Measurements from ENCODE around the gene IL2RG. TPM values are rescaled to one million over a fixed set of nuclear protein-coding genes. Genes with fewer than 3 reads are reported as not detected.

Gene IL2RG
- total and polyA plus RNA-seq, 7 donors, result 0.93 to 2.8 (median 1.2) TPM

DNA sequence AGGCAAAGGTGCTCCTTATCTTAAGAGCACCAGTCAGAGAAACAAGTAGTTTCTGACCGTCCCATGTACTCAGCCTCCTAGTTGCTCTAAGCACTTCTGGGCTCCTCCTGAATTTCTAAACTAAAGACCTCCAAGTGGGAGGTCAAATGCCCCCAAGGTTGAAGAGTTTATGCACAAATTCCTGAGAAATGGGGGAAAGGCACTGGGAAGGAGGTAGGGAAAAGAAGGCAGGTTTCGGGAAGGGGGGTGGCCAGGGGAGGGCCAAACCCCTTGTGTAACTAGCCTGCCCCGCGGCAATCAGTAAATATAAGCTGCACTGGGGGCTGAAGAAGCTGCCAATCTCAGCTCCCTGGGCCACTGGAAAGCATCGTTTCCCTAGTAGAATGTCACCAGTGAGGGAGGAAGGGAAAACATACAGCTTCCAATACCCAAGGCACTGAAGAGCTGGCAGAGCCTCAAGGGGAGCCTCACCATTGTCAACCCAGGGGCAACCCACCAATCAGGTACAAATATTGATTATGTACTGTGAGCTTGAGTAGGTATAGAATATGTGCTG is 12.3 kb downstream of the IL2RG start:
- WGBS, 3 donors, result 51 to 70% (median 69%) methylated on average over 4 to 5 of the region's 5 CpGs
- no peaks in the 10 kb centered on the region for H3K9me3 ChIP-seq
- TF ChIP-seq, protein P1, sequence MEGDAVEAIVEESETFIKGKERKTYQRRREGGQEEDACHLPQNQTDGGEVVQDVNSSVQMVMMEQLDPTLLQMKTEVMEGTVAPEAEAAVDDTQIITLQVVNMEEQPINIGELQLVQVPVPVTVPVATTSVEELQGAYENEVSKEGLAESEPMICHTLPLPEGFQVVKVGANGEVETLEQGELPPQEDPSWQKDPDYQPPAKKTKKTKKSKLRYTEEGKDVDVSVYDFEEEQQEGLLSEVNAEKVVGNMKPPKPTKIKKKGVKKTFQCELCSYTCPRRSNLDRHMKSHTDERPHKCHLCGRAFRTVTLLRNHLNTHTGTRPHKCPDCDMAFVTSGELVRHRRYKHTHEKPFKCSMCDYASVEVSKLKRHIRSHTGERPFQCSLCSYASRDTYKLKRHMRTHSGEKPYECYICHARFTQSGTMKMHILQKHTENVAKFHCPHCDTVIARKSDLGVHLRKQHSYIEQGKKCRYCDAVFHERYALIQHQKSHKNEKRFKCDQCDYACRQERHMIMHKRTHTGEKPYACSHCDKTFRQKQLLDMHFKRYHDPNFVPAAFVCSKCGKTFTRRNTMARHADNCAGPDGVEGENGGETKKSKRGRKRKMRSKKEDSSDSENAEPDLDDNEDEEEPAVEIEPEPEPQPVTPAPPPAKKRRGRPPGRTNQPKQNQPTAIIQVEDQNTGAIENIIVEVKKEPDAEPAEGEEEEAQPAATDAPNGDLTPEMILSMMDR (IDR thresholded peaks at IDR 0.05), result no peak
- no peak for ATAC-seq
- peaks cover 0 to 21% (median 0%) of the 10 kb centered on the region in 3 donors for H3K27me3 ChIP-seq (ENCODE audit: insufficient read depth in 3 of 3, low read length in 2 of 3)
- DNase-seq, result no peak
- no peak overlapping the region for H3K27ac ChIP-seq
- H3K4me1 ChIP-seq, result no peaks in the 10 kb centered on the region
- no peak overlapping the region for H3K4me3 ChIP-seq
- H3K36me3 ChIP-seq (ENCODE audit: insufficient read depth in 1 of 2, low read depth in 1 of 2), result peaks cover 0 to 8% of the 10 kb centered on the region in 2 donors
- intact Hi-C loops (cut with DNase I), result no loop called here

DNA sequence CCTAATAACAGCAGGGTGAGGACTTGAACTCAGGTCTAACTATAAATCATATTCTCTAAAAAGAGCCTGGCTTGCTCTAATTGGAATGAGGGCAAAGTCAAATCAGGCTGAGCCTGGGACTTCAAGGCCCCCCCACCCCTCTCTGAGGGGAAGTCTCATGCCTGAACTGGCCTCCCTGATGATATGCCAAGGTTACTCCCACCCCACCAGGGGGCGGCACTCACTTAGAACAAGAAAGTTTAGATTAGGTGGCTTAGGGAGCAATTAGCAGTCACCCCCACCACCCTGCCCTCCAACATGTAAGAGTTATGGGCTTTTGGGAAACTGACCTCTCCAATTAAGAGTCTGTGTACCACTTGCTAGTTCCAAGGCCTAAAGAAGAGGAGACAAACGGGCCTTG is 13.1 kb downstream of the IL2RG start:
- TF ChIP-seq, protein P1 (IDR thresholded peaks at IDR 0.05), result peak; percentile 42

DNA sequence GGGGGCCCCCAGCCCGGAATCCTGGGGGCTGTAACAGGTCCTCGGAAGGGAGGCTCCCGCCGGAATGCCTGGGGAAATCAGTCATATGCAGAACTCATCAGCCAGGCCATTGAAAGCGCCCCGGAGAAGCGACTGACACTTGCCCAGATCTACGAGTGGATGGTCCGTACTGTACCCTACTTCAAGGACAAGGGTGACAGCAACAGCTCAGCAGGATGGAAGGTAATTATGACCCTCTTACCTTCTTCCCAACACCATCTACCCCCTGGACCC is 14.7 kb downstream of the IL2RG start:
- Histone ChIP-seq H3K4me1 (no peaks in the 10 kb centered on the region), H3K4me3 (peak overlapping the region; percentile 75), H3K27me3 (ENCODE audit: insufficient read depth in 3 of 3, low read length in 2 of 3) (peaks cover 0 to 21% (median 0%) of the 10 kb centered on the region in 3 donors), H3K36me3 (ENCODE audit: insufficient read depth in 1 of 2, low read depth in 1 of 2) (peaks cover 0 to 5% of the 10 kb centered on the region in 2 donors), H3K9me3 (no peaks in the 10 kb centered on the region), H3K27ac (no peak overlapping the region)
- intact Hi-C loops (cut with DNase I), result no loop called here
- DNase-seq (no peak), ATAC-seq (no peak)
- 3 to 23% (median 9%) methylated on average over 9 of the region's 9 CpGs for whole genome bisulfite sequencing, 3 donors
- TF ChIP-seq, protein P1 (IDR thresholded peaks at IDR 0.05), result no peak

More for the DNA sequence above, 13.1 kb downstream of the IL2RG start:
- WGBS, 3 donors, result 18 to 22% (median 22%) methylated on average over 1 to 2 of the region's 2 CpGs
- Histone ChIP-seq H3K9me3 (no peaks in the 10 kb centered on the region), H3K36me3 (ENCODE audit: insufficient read depth in 1 of 2, low read depth in 1 of 2) (peaks cover 0 to 8% of the 10 kb centered on the region in 2 donors), H3K27ac (no peak overlapping the region), H3K4me1 (no peaks in the 10 kb centered on the region), H3K4me3 (no peak overlapping the region), H3K27me3 (ENCODE audit: insufficient read depth in 3 of 3, low read length in 2 of 3) (peaks cover 0 to 21% (median 0%) of the 10 kb centered on the region in 3 donors)
- ATAC-seq, result no peak
- intact Hi-C loops (cut with DNase I), result no loop called here
- peak; percentile 61 to 64 for DNase-seq

DNA sequence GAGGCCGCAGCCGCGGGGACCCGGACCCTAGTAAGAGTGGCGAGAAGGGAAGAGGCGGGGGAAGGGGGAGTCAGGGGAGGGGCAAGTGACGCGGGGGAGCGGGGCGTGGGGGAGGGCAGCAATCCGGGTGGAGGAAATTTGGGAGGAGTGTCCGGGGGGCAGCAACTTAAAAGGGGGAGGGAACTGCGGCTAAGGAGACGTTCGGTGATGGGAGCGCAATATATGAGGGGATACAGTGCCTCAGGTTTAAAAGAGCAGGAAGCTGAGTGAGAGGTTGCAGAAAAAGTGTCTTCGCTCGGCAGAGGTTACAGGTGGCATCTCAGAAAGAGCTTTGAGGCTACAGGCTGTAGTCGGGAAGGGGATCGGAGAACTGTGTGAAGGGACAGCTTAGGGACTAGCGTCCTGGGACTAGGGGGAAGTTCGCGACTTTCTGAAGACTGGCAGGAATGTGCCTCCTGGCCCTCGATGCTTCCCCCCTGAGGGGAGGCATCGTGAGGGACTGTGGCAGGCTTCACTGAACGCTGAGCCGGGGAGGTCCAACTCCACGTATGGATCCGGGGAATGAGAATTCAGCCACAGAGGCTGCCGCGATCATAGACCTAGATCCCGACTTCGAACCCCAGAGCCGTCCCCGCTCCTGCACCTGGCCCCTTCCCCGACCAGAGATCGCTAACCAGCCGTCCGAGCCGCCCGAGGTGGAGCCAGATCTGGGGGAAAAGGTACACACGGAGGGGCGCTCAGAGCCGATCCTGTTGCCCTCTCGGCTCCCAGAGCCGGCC is 15.2 kb downstream of the IL2RG start:
- intact Hi-C loops (cut with DNase I), result no loop called here
- H3K9me3 ChIP-seq, result no peaks in the 10 kb centered on the region
- 0 to 13% (median 1%) methylated on average over 21 to 46 of the region's 46 CpGs for WGBS, 3 donors
- peak overlapping the region; percentile 72 for H3K27ac ChIP-seq
- H3K4me3 ChIP-seq, result peak overlapping the region; percentile 75
- DNase-seq (peak in 1 of 2 donors; percentile 49), ATAC-seq (peak; percentile 74 to 90 (median 76))
- peaks cover 0 to 17% (median 0%) of the 10 kb centered on the region in 3 donors for H3K27me3 ChIP-seq (ENCODE audit: insufficient read depth in 3 of 3, low read length in 2 of 3)
- no peaks in the 10 kb centered on the region for H3K4me1 ChIP-seq
- TF ChIP-seq, protein P1 (IDR thresholded peaks at IDR 0.05), result no peak
- peaks cover 0 to 4% of the 10 kb centered on the region in 2 donors for H3K36me3 ChIP-seq (ENCODE audit: insufficient read depth in 1 of 2, low read depth in 1 of 2)
